GM12872 (cell line): ENCODE data around the gene ZNF407.

Experiments used
- TF ChIP-seq, protein P1 (sequence below): IDR thresholded peaks from 3 replicates; pipeline ENCODE4 v1.5.1; 2011; ENCODE audit warnings: low read depth, mild to moderate bottlenecking, low read length, moderate library complexity; ENCODE audit not compliant: insufficient read depth

The ZNF407 gene

GRCh38 chr18:75065251-75066000 is 467.8 kb downstream of the ZNF407 start:
- TF ChIP-seq, protein P1, sequence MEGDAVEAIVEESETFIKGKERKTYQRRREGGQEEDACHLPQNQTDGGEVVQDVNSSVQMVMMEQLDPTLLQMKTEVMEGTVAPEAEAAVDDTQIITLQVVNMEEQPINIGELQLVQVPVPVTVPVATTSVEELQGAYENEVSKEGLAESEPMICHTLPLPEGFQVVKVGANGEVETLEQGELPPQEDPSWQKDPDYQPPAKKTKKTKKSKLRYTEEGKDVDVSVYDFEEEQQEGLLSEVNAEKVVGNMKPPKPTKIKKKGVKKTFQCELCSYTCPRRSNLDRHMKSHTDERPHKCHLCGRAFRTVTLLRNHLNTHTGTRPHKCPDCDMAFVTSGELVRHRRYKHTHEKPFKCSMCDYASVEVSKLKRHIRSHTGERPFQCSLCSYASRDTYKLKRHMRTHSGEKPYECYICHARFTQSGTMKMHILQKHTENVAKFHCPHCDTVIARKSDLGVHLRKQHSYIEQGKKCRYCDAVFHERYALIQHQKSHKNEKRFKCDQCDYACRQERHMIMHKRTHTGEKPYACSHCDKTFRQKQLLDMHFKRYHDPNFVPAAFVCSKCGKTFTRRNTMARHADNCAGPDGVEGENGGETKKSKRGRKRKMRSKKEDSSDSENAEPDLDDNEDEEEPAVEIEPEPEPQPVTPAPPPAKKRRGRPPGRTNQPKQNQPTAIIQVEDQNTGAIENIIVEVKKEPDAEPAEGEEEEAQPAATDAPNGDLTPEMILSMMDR = no peak

GRCh38 chr18:75066021-75066880 is 468.6 kb downstream of the ZNF407 start:
- TF ChIP-seq, protein P1 = no peak

GRCh38 chr18:75066936-75067335 is 469.3 kb downstream of the ZNF407 start:
- TF ChIP-seq, protein P1 = no peak

- TF ChIP-seq, protein P1 = no peak
Observed at GRCh38 chr18:75067996-75068645, 470.5 kb downstream of the ZNF407 start.

DNA sequence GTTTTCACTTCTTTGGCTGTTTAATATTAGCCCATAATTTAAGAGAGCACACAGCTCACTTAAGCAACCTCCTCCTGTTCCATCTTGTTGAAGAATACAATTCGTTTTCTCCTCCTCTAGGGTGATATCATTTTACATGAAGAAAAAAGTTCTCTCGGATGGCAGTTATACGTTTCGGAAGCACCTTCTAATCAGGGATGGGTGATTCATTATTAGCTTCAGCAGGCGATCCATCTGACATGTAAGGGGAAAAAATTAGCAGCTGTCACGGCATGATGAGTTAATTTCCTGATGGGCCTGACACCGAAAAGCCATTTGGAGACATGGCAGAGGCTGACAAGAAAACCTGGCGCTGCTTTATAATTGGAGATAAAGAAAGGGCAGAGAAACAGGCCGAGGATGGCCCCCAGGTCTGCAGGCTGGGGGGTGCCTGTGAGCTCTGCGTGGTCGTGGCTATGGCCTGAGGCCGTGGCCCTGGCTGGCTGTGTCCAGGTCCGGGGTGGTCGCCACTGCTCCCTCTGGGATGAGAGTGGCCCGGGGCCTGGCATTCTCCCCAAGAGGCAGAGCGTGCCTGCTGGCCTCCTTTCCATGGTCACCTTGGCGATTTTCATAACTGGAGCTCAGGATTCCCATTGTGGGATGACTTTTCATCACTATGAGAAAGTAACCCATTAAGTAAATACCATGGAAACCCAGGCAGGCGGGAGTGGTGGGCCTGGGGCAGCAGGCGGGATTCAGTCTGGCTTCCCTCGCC is 471.2 kb downstream of the ZNF407 start:
- TF ChIP-seq, protein P1 = no peak

GRCh38 chr18:75070235-75070624 is 472.6 kb downstream of the ZNF407 start:
- TF ChIP-seq, protein P1 = no peak
